ENCODE results near the gene APMAP.

The APMAP gene

GRCh38 chr20:24938498-24938897 lies 54.1 kb downstream of the APMAP start:
- DNase-seq (ENCODE audit: extremely low read depth, low read depth), result no peak
- no peak for TF ChIP-seq CTCF (IDR thresholded peaks at IDR 0.05; ENCODE audit: low read depth, low read length)

- no peak for TF ChIP-seq CTCF (IDR thresholded peaks at IDR 0.05; ENCODE audit: low read depth, low read length)
- no peak for DNase-seq (ENCODE audit: extremely low read depth, low read depth)
Measured at GRCh38 chr20:24937579-24937978, 55.0 kb downstream of the APMAP start.

- DNase-seq (ENCODE audit: extremely low read depth, low read depth), result no peak
- TF ChIP-seq CTCF (IDR thresholded peaks at IDR 0.05; ENCODE audit: low read depth, low read length), result no peak
Measured at GRCh38 chr20:24936526-24937407, 55.8 kb downstream of the APMAP start.

- TF ChIP-seq CTCF (IDR thresholded peaks at IDR 0.05; ENCODE audit: low read depth, low read length), result no peak
- no peak for DNase-seq (ENCODE audit: extremely low read depth, low read depth)
Measured at GRCh38 chr20:24935766-24936525, 56.6 kb downstream of the APMAP start.

GRCh38 chr20:24935140-24935539 lies 57.4 kb downstream of the APMAP start:
- DNase-seq (ENCODE audit: extremely low read depth, low read depth), result no peak
- TF ChIP-seq CTCF (IDR thresholded peaks at IDR 0.05; ENCODE audit: low read depth, low read length), result no peak

GRCh38 chr20:24934716-24935115 lies 57.8 kb downstream of the APMAP start:
- no peak for TF ChIP-seq CTCF (IDR thresholded peaks at IDR 0.05; ENCODE audit: low read depth, low read length)
- no peak for DNase-seq (ENCODE audit: extremely low read depth, low read depth)

GRCh38 chr20:24934101-24934661 lies 58.4 kb downstream of the APMAP start:
- DNase-seq (ENCODE audit: extremely low read depth, low read depth), result no peak

More at GRCh38 chr20:24934101-24934661, 58.4 kb downstream of the APMAP start:
- TF ChIP-seq CTCF (IDR thresholded peaks at IDR 0.05; ENCODE audit: low read depth, low read length), result no peak

All from AG09319 (cell line).